Measurements from ENCODE around the gene PCNT. TPM values are rescaled to one million over a fixed set of nuclear protein-coding genes. Genes with fewer than 3 reads are reported as not detected.

Gene PCNT
- total RNA-seq, 1 donor from 2014 or later = 18.1 TPM

GRCh38 chr21:46486481-46487126 lies 162.6 kb downstream of the PCNT start:
- ATAC-seq = no peak

- peak; percentile 10 for ATAC-seq
These were observed 165.3 kb downstream of the PCNT start for GRCh38 chr21:46489162-46489663.

GRCh38 chr21:46489800-46490199 lies 165.8 kb downstream of the PCNT start:
- no peak for ATAC-seq

- no peak for ATAC-seq
These were observed 167.6 kb downstream of the PCNT start for GRCh38 chr21:46491553-46491952.

- ATAC-seq = no peak
These were observed 168.9 kb downstream of the PCNT start for GRCh38 chr21:46492851-46493250.

GRCh38 chr21:46493828-46494227 lies 169.9 kb downstream of the PCNT start:
- ATAC-seq = no peak

Other genes starting within 250 kb of the PCNT start
- 20.5 TPM for gene COL6A2, start 226.0 kb upstream of the PCNT start, total RNA-seq
- 0.36 TPM for gene FTCD, start 168.6 kb upstream of the PCNT start, total RNA-seq
- gene SPATC1L, start 139.7 kb upstream of the PCNT start, total RNA-seq = 7.2 TPM
- 92.6 TPM for gene LSS, start 95.4 kb upstream of the PCNT start, total RNA-seq
- 53.6 TPM for gene MCM3AP, start 38.5 kb upstream of the PCNT start, total RNA-seq
- 11.9 TPM for gene YBEY, start 37.8 kb upstream of the PCNT start, total RNA-seq
- 4.7 TPM for gene C21orf58, start 286 bp upstream of the PCNT start, total RNA-seq
- 25.5 TPM for gene DIP2A, start 134.7 kb downstream of the PCNT start, total RNA-seq